HepG2 (cell line): ENCODE measurements around the gene ATG16L2. TPM values are rescaled to one million over a fixed set of nuclear protein-coding genes. Genes with fewer than 3 reads are reported as not detected.

ENCODE experiments used
- ARID2 ChIP-seq: sonication (generic); formaldehyde crosslinking; IDR thresholded peaks from 2 replicates; pipeline ENCODE4 v1.8.1; 2022; ENCODE audit warnings: mild to moderate bottlenecking, missing genetic modification reagents, borderline replicate concordance
- DR1 ChIP-seq: sonication (generic); formaldehyde crosslinking; IDR thresholded peaks from 2 replicates; pipeline ENCODE4 v1.8.0; 2021; ENCODE audit warnings: mild to moderate bottlenecking, missing genetic modification reagents, inconsistent platforms
- HNRNPH1 ChIP-seq: fragments of 200-400 bp; formaldehyde crosslinking; optimal IDR thresholded peaks from 2 replicates; pipeline ENCODE3; 2017; ENCODE audit warnings: mild to moderate bottlenecking, low read depth, low read length
- RXRA ChIP-seq: sonication (generic); formaldehyde crosslinking; IDR thresholded peaks from 2 replicates; pipeline ENCODE4 v1.5.1; 2020; ENCODE audit warnings: missing genetic modification reagents
- STAG1 ChIP-seq: sonication (generic); formaldehyde crosslinking; IDR thresholded peaks from 2 replicates; pipeline ENCODE4 v1.4.0; 2020; ENCODE audit warnings: missing genetic modification reagents
- TBX2 ChIP-seq: sonication (generic); formaldehyde crosslinking; IDR thresholded peaks from 2 replicates; pipeline ENCODE4 v1.5.0; 2020; ENCODE audit warnings: missing genetic modification reagents, mild to moderate bottlenecking, borderline replicate concordance
- ZBTB4 ChIP-seq: sonication (generic); formaldehyde crosslinking; IDR thresholded peaks from 2 replicates; pipeline ENCODE4 v1.4.0; 2020; ENCODE audit warnings: missing genetic modification reagents, mild to moderate bottlenecking, borderline replicate concordance
- ZNF143 ChIP-seq: sonication (generic); formaldehyde crosslinking; IDR thresholded peaks from 2 replicates; pipeline ENCODE4 v1.4.0; 2020; ENCODE audit warnings: missing genetic modification reagents
- ZNF329 ChIP-seq: sonication (generic); formaldehyde crosslinking; IDR thresholded peaks from 2 replicates; pipeline ENCODE4 v1.9.0; 2021; ENCODE audit warnings: low read depth, mild to moderate bottlenecking, missing genetic modification reagents
- ZNF605 ChIP-seq: sonication (generic); formaldehyde crosslinking; IDR thresholded peaks from 2 replicates; pipeline ENCODE4 v1.8.0; 2022; ENCODE audit warnings: mild to moderate bottlenecking, missing genetic modification reagents
- ZNF619 ChIP-seq: sonication (generic); formaldehyde crosslinking; IDR thresholded peaks from 2 replicates; pipeline ENCODE4 v1.4.0; 2020; ENCODE audit warnings: mild to moderate bottlenecking, missing genetic modification reagents
- polyA plus RNA-seq, 8 experiments: library from polyadenylated mRNA; depleted of rRNA in 3 of 8; stranded (reverse) in 7 of 8; unstranded in 1 of 8; fragments of >200 nt; fragmentation: Illumina TruSeq in 4 of 8; extraction: Trizol in 4 of 8; gene quantifications; 2 replicates each; pipeline versions ENCODE4 v1.2.1 to v1.2.3, GENCODE V29; 2011 to 2016; ENCODE audit warnings: low read depth in 4 of 8, missing spikeins in 1 of 8, mixed read lengths in 1 of 8; ENCODE audit not compliant: insufficient read depth in 1 of 8
- total RNA-seq, 5 experiments: library from RNA; depleted of rRNA; stranded (reverse); fragments of >200 nt; fragmentation: Illumina TruSeq; extraction: Trizol; gene quantifications; 2 replicates each; pipeline ENCODE4 v1.2.3, GENCODE V29; 2016; ENCODE audit warnings: low read depth in 1 of 5
- TF ChIP-seq, protein P1 (sequence below): sonication (generic); formaldehyde crosslinking; IDR thresholded peaks from 2 replicates; pipeline ENCODE4 v1.5.1; 2020; ENCODE audit warnings: missing genetic modification reagents, mild to moderate bottlenecking, borderline replicate concordance
- TF ChIP-seq, protein P2 (sequence below): sonication (generic); formaldehyde crosslinking; IDR thresholded peaks from 2 replicates; pipeline ENCODE4 v1.5.1; 2020; ENCODE audit warnings: mild to moderate bottlenecking, missing genetic modification reagents, moderate library complexity
- TF ChIP-seq, protein P3 (sequence below): sonication (generic); formaldehyde crosslinking; IDR thresholded peaks from 2 replicates; pipeline ENCODE4 v1.5.1; 2020; ENCODE audit warnings: mild to moderate bottlenecking, missing genetic modification reagents

ATG16L2 gene
- total and polyA plus RNA-seq, 2 of the 13 experiments (the other 11 are each of a cell fraction or from before 2014, with no cell fraction given) = 6.2 to 14.8 TPM

DNA sequence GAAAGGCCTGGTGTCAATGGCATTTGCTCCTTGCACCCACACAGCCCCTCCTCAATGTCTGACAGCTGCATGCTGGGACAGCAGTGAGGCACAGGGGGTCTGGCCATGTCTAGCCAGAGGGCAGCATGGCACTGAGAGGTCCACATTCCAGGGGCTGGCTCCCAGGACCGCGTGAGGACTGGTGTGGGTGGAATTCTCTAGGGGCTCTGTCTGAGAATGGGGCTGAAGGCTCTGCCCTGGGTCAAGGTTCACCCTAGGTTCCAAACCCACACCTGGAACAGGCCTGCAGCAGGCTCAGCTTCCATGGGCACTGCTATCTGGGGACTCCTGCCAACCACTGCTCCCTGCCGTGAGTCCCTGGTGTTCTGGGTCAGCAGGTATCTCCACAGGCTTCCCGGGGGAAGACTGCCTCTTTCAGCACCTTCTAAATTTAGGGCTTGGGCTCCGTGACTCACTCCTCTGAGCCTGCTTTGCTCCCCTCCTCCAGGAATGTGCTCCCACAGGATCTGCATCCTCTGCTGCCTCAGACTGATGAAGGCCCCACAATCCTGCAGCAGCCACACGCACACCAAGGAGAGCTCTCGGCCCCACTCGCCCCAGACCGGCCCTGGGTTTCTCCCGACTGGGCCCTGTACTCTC lies 24.6 kb upstream of the ATG16L2 start (continued):
- TF ChIP-seq, protein P1, sequence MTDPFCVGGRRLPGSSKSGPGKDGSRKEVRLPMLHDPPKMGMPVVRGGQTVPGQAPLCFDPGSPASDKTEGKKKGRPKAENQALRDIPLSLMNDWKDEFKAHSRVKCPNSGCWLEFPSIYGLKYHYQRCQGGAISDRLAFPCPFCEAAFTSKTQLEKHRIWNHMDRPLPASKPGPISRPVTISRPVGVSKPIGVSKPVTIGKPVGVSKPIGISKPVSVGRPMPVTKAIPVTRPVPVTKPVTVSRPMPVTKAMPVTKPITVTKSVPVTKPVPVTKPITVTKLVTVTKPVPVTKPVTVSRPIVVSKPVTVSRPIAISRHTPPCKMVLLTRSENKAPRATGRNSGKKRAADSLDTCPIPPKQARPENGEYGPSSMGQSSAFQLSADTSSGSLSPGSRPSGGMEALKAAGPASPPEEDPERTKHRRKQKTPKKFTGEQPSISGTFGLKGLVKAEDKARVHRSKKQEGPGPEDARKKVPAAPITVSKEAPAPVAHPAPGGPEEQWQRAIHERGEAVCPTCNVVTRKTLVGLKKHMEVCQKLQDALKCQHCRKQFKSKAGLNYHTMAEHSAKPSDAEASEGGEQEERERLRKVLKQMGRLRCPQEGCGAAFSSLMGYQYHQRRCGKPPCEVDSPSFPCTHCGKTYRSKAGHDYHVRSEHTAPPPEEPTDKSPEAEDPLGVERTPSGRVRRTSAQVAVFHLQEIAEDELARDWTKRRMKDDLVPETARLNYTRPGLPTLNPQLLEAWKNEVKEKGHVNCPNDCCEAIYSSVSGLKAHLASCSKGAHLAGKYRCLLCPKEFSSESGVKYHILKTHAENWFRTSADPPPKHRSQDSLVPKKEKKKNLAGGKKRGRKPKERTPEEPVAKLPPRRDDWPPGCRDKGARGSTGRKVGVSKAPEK (CRISPR knock-in tag) = no peak
- TF ChIP-seq ZNF605 = 0 out of 2 replicates have a peak, but pooled peaks have one; percentile 27
- TF ChIP-seq ZBTB4 (CRISPR knock-in tag) = 0 out of 2 replicates have a peak, but pooled peaks have one; percentile 19
- TF ChIP-seq, protein P2, sequence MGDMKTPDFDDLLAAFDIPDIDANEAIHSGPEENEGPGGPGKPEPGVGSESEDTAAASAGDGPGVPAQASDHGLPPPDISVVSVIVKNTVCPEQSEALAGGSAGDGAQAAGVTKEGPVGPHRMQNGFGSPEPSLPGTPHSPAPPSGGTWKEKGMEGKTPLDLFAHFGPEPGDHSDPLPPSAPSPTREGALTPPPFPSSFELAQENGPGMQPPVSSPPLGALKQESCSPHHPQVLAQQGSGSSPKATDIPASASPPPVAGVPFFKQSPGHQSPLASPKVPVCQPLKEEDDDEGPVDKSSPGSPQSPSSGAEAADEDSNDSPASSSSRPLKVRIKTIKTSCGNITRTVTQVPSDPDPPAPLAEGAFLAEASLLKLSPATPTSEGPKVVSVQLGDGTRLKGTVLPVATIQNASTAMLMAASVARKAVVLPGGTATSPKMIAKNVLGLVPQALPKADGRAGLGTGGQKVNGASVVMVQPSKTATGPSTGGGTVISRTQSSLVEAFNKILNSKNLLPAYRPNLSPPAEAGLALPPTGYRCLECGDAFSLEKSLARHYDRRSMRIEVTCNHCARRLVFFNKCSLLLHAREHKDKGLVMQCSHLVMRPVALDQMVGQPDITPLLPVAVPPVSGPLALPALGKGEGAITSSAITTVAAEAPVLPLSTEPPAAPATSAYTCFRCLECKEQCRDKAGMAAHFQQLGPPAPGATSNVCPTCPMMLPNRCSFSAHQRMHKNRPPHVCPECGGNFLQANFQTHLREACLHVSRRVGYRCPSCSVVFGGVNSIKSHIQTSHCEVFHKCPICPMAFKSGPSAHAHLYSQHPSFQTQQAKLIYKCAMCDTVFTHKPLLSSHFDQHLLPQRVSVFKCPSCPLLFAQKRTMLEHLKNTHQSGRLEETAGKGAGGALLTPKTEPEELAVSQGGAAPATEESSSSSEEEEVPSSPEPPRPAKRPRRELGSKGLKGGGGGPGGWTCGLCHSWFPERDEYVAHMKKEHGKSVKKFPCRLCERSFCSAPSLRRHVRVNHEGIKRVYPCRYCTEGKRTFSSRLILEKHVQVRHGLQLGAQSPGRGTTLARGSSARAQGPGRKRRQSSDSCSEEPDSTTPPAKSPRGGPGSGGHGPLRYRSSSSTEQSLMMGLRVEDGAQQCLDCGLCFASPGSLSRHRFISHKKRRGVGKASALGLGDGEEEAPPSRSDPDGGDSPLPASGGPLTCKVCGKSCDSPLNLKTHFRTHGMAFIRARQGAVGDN (CRISPR knock-in tag) = peak; percentile 88
- no peak for TF ChIP-seq DR1 (CRISPR knock-in tag)
- TF ChIP-seq ARID2 = no peak
- peak; percentile 74 for TF ChIP-seq ZNF143
- TF ChIP-seq, protein P3, sequence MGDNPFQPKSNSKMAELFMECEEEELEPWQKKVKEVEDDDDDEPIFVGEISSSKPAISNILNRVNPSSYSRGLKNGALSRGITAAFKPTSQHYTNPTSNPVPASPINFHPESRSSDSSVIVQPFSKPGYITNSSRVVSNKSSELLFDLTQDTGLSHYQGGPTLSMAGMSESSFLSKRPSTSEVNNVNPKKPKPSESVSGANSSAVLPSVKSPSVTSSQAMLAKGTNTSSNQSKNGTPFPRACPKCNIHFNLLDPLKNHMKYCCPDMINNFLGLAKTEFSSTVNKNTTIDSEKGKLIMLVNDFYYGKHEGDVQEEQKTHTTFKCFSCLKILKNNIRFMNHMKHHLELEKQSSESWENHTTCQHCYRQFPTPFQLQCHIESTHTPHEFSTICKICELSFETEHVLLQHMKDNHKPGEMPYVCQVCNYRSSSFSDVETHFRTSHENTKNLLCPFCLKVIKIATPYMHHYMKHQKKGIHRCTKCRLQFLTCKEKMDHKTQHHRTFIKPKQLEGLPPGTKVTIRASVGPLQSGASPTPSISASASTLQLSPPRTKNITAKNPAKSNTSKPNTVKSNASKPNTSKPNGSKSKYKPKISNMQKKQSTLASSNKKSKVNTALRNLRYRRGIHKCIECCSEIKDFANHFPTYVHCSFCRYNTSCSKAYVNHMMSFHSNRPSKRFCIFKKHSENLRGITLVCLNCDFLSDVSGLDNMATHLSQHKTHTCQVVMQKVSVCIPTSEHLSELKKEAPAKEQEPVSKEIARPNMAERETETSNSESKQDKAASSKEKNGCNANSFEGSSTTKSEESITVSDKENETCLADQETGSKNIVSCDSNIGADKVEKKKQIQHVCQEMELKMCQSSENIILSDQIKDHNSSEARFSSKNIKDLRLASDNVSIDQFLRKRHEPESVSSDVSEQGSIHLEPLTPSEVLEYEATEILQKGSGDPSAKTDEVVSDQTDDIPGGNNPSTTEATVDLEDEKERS = no peak
- no peak for TF ChIP-seq STAG1 (CRISPR knock-in tag)
- peak; percentile 53; the same call in 1 of the 2 replicates for TF ChIP-seq TBX2
- no peak for TF ChIP-seq HNRNPH1
- TF ChIP-seq ZNF619 (CRISPR knock-in tag) = 0 out of 2 replicates have a peak, but pooled peaks have one; percentile 24
- peak; percentile 1; the same call in 1 of the 2 replicates for TF ChIP-seq RXRA (CRISPR knock-in tag)
- no peak for TF ChIP-seq ZNF329 (CRISPR knock-in tag)
